WTC11 (cell line): ENCODE results near the gene GGNBP2. TPM values are rescaled to one million over a fixed set of nuclear protein-coding genes. Genes with fewer than 3 reads are reported as not detected.

Source experiments
- ATAC-seq: fragments of 200-7000 bp; cut with Tn5 transposase; 2 replicates; pipeline ENCODE4 v1.10.0; 2021; ENCODE audit warnings: mild to moderate bottlenecking, moderate library complexity
- CTCF ChIA-PET: fragments of 300-600 bp; sonication (Branson Sonifier 250); formaldehyde crosslinking; loops from one replicate; lab custom pipeline; 2021; ENCODE audit warnings: antibody characterized with exemption; lab: Charles Lee
- POLR2A ChIA-PET: fragments of 350-600 bp; sonication (Branson Sonifier 250); formaldehyde crosslinking; loops from one replicate; lab custom pipeline; 2021; ENCODE audit warnings: antibody characterized with exemption; lab: Charles Lee
- DNase-seq: peaks from one replicate; pipeline ENCODE4 v3.0.0; 2021; ENCODE audit warnings: low spot score
- H3K27ac Mint-ChIP-seq: 2 replicates; pipeline ENCODE4 v1.8.0; 2021; ENCODE audit warnings: mixed read lengths
- H3K27me3 Mint-ChIP-seq: 2 replicates; pipeline ENCODE4 v1.8.0; 2021; ENCODE audit warnings: low read depth, mild to moderate bottlenecking, moderate library complexity, mixed read lengths
- H3K36me3 Mint-ChIP-seq: 2 replicates; pipeline ENCODE4 v1.8.0; 2021; ENCODE audit warnings: mixed read lengths
- H3K4me1 Mint-ChIP-seq: 2 replicates; pipeline ENCODE4 v1.8.0; 2022; ENCODE audit warnings: mixed read lengths
- H3K4me3 Mint-ChIP-seq: 2 replicates; pipeline ENCODE4 v1.8.0; 2021; ENCODE audit warnings: mild to moderate bottlenecking, moderate library complexity, mixed read lengths
- H3K9me3 Mint-ChIP-seq: 2 replicates; pipeline ENCODE4 v1.8.0; 2021; ENCODE audit warnings: mixed read lengths
- AFF4 ChIP-seq: sonication (generic); formaldehyde crosslinking; IDR thresholded peaks from 2 replicates; pipeline ENCODE4 v1.8.1; 2023; ENCODE audit warnings: mild to moderate bottlenecking, missing genetic modification reagents, borderline replicate concordance
- ATF3 ChIP-seq: sonication (generic); formaldehyde crosslinking; conservative IDR thresholded peaks from 2 replicates; pipeline ENCODE4 v1.8.1; 2022; ENCODE audit warnings: mild to moderate bottlenecking, missing genetic modification reagents
- ATF6 ChIP-seq: sonication (generic); formaldehyde crosslinking; IDR thresholded peaks from 2 replicates; pipeline ENCODE4 v1.8.1; 2023; ENCODE audit warnings: mild to moderate bottlenecking, missing genetic modification reagents
- CBFB ChIP-seq: sonication (generic); formaldehyde crosslinking; IDR thresholded peaks from 2 replicates; pipeline ENCODE4 v1.8.1; 2022; ENCODE audit warnings: mild to moderate bottlenecking, low read depth, missing genetic modification reagents
- ELF4 ChIP-seq: sonication (generic); formaldehyde crosslinking; IDR thresholded peaks from 2 replicates; pipeline ENCODE4 v1.8.1; 2022; ENCODE audit warnings: low read depth, mild to moderate bottlenecking, moderate library complexity, missing genetic modification reagents
- ERG ChIP-seq: fragments of 250-450 bp; sonication (Bioruptor Pico); IDR thresholded peaks from 2 replicates; pipeline ENCODE4 v1.8.0; 2021; ENCODE audit warnings: mild to moderate bottlenecking
- FOXP1 ChIP-seq: sonication (generic); formaldehyde crosslinking; IDR thresholded peaks from 2 replicates; pipeline ENCODE4 v1.8.0; 2022; ENCODE audit warnings: missing genetic modification reagents, mild to moderate bottlenecking, moderate library complexity, borderline replicate concordance
- RORB ChIP-seq: fragments of 250-450 bp; sonication (Bioruptor Pico); IDR thresholded peaks from 2 replicates; pipeline ENCODE4 v1.9.0; 2021; ENCODE audit warnings: mild to moderate bottlenecking
- SP1 ChIP-seq: sonication (generic); formaldehyde crosslinking; conservative IDR thresholded peaks from 2 replicates; pipeline ENCODE4 v1.8.1; 2022; ENCODE audit warnings: missing genetic modification reagents
- TEAD1 ChIP-seq: sonication (generic); formaldehyde crosslinking; IDR thresholded peaks from 2 replicates; pipeline ENCODE4 v1.8.0; 2022; ENCODE audit warnings: mild to moderate bottlenecking, missing genetic modification reagents
- USF1 ChIP-seq: sonication (generic); formaldehyde crosslinking; IDR thresholded peaks from 2 replicates; pipeline ENCODE4 v1.8.0; 2022; ENCODE audit warnings: mild to moderate bottlenecking, missing genetic modification reagents
- ZBTB21 ChIP-seq: sonication (generic); formaldehyde crosslinking; IDR thresholded peaks from 2 replicates; pipeline ENCODE4 v1.8.1; 2023; ENCODE audit warnings: mild to moderate bottlenecking, missing genetic modification reagents, borderline replicate concordance
- ZBTB43 ChIP-seq: sonication (generic); formaldehyde crosslinking; IDR thresholded peaks from 2 replicates; pipeline ENCODE4 v1.8.1; 2023; ENCODE audit warnings: mild to moderate bottlenecking, missing genetic modification reagents
- ZNF263 ChIP-seq: sonication (generic); formaldehyde crosslinking; IDR thresholded peaks from 2 replicates; pipeline ENCODE4 v1.8.1; 2022; ENCODE audit warnings: low read depth, mild to moderate bottlenecking, moderate library complexity, missing genetic modification reagents
- ZNF281 ChIP-seq: sonication (generic); formaldehyde crosslinking; IDR thresholded peaks from 2 replicates; pipeline ENCODE4 v1.8.0; 2023; ENCODE audit warnings: mild to moderate bottlenecking, missing genetic modification reagents
- ZNF396 ChIP-seq: fragments of 250-450 bp; sonication (Bioruptor Pico); IDR thresholded peaks from 2 replicates; pipeline ENCODE4 v1.8.0; 2021; ENCODE audit warnings: mild to moderate bottlenecking, moderate library complexity, borderline replicate concordance
- ZNF425 ChIP-seq: fragments of 250-450 bp; sonication (Bioruptor Pico); conservative IDR thresholded peaks from 2 replicates; pipeline ENCODE4 v1.9.0; 2021; ENCODE audit warnings: mild to moderate bottlenecking
- total RNA-seq: library from RNA; stranded (reverse); gene quantifications from 3 replicates; pipeline ENCODE4 v1.2.3, GENCODE V29; 2021

GGNBP2 gene
- total RNA-seq, 1 experiment from 2014 or later = 49.6 TPM

GRCh38 chr17:36515837-36516236, 28.9 kb upstream of the GGNBP2 start (continued):
- TF ChIP-seq AFF4 (CRISPR knock-in tag) (no peak), ATF3 (no peak), ATF6 (CRISPR knock-in tag) (no peak), ZNF281 (CRISPR knock-in tag) (no peak)

GRCh38 chr17:36523113-36523512, 21.6 kb upstream of the GGNBP2 start:
- H3K36me3 Mint-ChIP-seq = peaks cover 66% of the 10 kb centered on the region
- TF ChIP-seq ELF4 (CRISPR knock-in tag) = no peak
- TF ChIP-seq ZNF263 = no peak
- no peak for TF ChIP-seq FOXP1 (CRISPR knock-in tag)
- no peak for TF ChIP-seq RORB
- TF ChIP-seq ZNF425 (CRISPR knock-in tag) = no peak
- no peak for TF ChIP-seq SP1 (CRISPR knock-in tag)
- TF ChIP-seq AFF4 (CRISPR knock-in tag) = no peak
- TF ChIP-seq ZBTB21 (CRISPR knock-in tag) = no peak
- TF ChIP-seq USF1 (CRISPR knock-in tag) = no peak
- no peak for TF ChIP-seq ERG (CRISPR knock-in tag)
- TF ChIP-seq CBFB (CRISPR knock-in tag) = no peak
- TF ChIP-seq ZNF396 (CRISPR knock-in tag) = no peak
- no peak for TF ChIP-seq TEAD1 (CRISPR knock-in tag)
- TF ChIP-seq ZBTB43 = no peak

More at GRCh38 chr17:36523113-36523512, 21.6 kb upstream of the GGNBP2 start:
- no peaks in the 10 kb centered on the region for H3K4me1 Mint-ChIP-seq
- ATAC-seq (no peak), DNase-seq (no peak)
- H3K27me3 Mint-ChIP-seq = no peaks in the 10 kb centered on the region
- ChIA-PET CTCF (interaction anchor here (0.6 kb wide), 1 partner anchor 552 kb away, joined by 4 read pairs; no protein-coding TSS in a partner anchor), POLR2A (no interaction called here)
- H3K4me3 Mint-ChIP-seq = no peak overlapping the region
- no peak overlapping the region for H3K27ac Mint-ChIP-seq
- H3K9me3 Mint-ChIP-seq = no peaks in the 10 kb centered on the region
